HG03521 (cell line): Measurements from ENCODE around the gene COG5.
"Not testable (repeated sequence)": the region's sequence is repeated elsewhere in the genome, so short reads cannot be mapped to it uniquely, and the experiment has no call there.

Experiments
- ATAC-seq: cut with Tn5 transposase; IDR thresholded peaks from one replicate; pipeline ENCODE4 v1.9.1; 2021; ENCODE audit warnings: mild to moderate bottlenecking, moderate library complexity; ENCODE audit not compliant: unreplicated experiment

COG5 gene

GRCh38 chr7:107234436-107234835 lies 329.3 kb downstream of the COG5 start:
- no peak for ATAC-seq

- ATAC-seq, result no peak
These were observed 329.7 kb downstream of the COG5 start for GRCh38 chr7:107233981-107234380.

GRCh38 chr7:107233174-107233573 lies 330.5 kb downstream of the COG5 start:
- no peak for ATAC-seq

- ATAC-seq, result no peak
These were observed 331.1 kb downstream of the COG5 start for GRCh38 chr7:107232568-107233090.

GRCh38 chr7:107230334-107230733 lies 333.4 kb downstream of the COG5 start:
- ATAC-seq, result no peak

- no peak for ATAC-seq
These were observed 335.4 kb downstream of the COG5 start for GRCh38 chr7:107228291-107228690.

GRCh38 chr7:107224374-107225223 lies 339.1 kb downstream of the COG5 start:
- ATAC-seq, result no peak

GRCh38 chr7:107220806-107221205 lies 342.9 kb downstream of the COG5 start:
- ATAC-seq, result not testable (repeated sequence)

- no peak for ATAC-seq
These were observed 343.4 kb downstream of the COG5 start for GRCh38 chr7:107220356-107220755.

GRCh38 chr7:107219563-107220244 lies 344.0 kb downstream of the COG5 start:
- no peak for ATAC-seq

- ATAC-seq, result no peak
These were observed 349.8 kb downstream of the COG5 start for GRCh38 chr7:107213945-107214344.

GRCh38 chr7:107213193-107213788 lies 350.4 kb downstream of the COG5 start:
- no peak for ATAC-seq

GRCh38 chr7:107212725-107213124 lies 351.0 kb downstream of the COG5 start:
- ATAC-seq, result no peak

- ATAC-seq, result no peak
These were observed 353.3 kb downstream of the COG5 start for GRCh38 chr7:107210400-107210799.

GRCh38 chr7:107209565-107209964 lies 354.2 kb downstream of the COG5 start:
- no peak for ATAC-seq

- no peak for ATAC-seq
These were observed 355.2 kb downstream of the COG5 start for GRCh38 chr7:107208563-107208962.

- ATAC-seq, result no peak
These were observed 355.6 kb downstream of the COG5 start for GRCh38 chr7:107208024-107208521.

- no peak for ATAC-seq
These were observed 356.3 kb downstream of the COG5 start for GRCh38 chr7:107207459-107207858.

GRCh38 chr7:107206706-107207105 lies 357.0 kb downstream of the COG5 start:
- no peak for ATAC-seq

GRCh38 chr7:107206136-107206535 lies 357.6 kb downstream of the COG5 start:
- ATAC-seq, result no peak

- no peak for ATAC-seq
These were observed 360.1 kb downstream of the COG5 start for GRCh38 chr7:107203607-107204006.
